ENCODE results near the gene NGDN.

Gene NGDN

DNA sequence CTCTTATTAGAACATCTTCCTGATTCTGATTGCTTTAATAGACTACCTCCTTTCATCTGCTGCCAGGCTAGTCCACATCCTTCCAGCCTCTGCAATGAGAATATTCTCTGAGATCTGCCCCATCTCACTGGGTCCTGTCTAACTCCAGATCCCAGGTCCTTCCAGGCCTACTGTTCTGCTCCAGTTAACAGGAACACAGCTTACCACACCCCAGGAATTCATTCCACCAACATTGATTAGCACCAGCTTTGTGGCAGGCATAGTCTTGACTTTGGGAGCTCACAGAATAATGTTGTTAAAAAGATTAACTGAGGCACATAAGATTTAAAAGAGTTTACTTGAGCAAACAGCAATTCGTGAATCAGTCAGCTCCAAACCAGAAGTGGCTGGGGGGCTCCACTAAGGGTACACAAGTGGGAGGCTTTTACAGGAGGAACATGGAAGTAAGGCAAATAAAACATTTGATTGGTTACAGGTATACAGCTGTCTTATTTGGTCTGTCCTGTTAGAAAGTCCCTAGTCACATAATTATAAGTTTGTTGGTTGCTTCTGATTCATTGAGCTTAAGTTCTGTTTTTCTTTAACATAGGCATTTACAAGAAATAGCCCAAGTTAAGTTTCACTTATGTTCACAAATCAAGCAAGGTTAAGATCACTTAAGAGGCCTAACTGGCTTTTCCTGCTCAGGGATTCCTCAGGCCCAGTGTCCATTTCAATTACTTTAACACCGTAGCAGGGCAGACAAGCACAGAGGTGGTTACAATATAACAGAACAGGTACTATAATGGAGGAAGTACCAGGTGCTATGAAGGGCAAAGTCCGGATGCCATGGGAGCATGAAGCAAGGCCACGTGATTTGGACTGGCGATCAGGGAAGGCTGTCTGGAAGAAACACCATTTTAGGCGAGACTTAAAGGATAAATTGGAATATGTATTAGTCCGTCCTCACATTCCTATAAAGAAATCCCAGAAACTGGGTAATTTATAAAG, 21.8 kb upstream of the NGDN start:
- no peak for DNase-seq (ENCODE audit: extremely low read depth, insufficient read length)
- no peaks in the 10 kb centered on the region for H3K27me3 ChIP-seq (replicated peaks; ENCODE audit: control insufficient read depth, insufficient read depth, low read length)
- no peak for TF ChIP-seq CTCF (IDR thresholded peaks at IDR 0.05; ENCODE audit: insufficient read depth, low read length, poor library complexity, severe bottlenecking)
- H3K36me3 ChIP-seq (ENCODE audit: control insufficient read depth, insufficient read depth, low read length), result no peaks in the 10 kb centered on the region
- no peak overlapping the region for H3K4me3 ChIP-seq (replicated peaks; ENCODE audit: low read depth, low read length)

DNA sequence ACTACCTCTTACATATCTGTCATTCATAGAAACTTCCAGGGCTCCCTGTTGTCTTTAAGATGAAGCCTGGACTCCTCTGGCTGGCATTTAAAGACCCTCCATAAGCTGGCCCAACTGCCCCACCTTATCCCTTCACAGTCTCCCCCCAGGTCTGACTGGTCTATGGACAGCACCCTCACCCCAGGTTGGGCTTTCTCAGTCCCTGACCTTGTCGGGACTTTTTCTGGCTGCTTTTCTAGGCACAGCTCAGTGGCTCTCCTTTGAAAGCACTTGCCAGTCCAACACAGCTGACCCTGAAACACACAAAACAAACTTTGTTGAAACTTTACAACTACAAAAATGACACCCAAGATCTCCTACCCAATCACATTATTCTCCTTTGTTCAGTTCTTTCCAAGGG, 20.2 kb upstream of the NGDN start:
- no peak for TF ChIP-seq CTCF (IDR thresholded peaks at IDR 0.05; ENCODE audit: insufficient read depth, low read length, poor library complexity, severe bottlenecking)
- Histone ChIP-seq H3K36me3 (ENCODE audit: control insufficient read depth, insufficient read depth, low read length) (no peaks in the 10 kb centered on the region), H3K27me3 (replicated peaks; ENCODE audit: control insufficient read depth, insufficient read depth, low read length) (no peaks in the 10 kb centered on the region), H3K4me3 (replicated peaks; ENCODE audit: low read depth, low read length) (no peak overlapping the region)
- DNase-seq (ENCODE audit: extremely low read depth, insufficient read length), result no peak

DNA sequence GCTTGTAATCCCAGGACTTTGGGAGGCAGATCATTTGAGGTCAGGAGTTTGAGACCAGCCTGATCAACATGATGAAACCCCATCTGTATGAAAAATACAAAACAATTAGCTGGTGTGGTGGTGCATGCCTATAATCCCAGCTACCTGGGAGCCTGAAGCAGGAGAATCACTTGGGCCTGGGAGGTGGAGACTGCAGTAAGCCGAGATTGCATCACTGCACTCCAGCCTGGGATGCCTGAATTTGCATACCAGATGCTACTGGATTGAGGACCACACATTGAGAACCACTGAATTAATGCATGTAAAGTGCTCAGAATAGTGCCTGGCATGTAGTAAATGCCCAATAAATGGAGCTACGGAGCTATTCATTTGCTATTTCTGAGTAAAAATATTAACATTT, 19.1 kb upstream of the NGDN start:
- no peak for TF ChIP-seq CTCF (IDR thresholded peaks at IDR 0.05; ENCODE audit: insufficient read depth, low read length, poor library complexity, severe bottlenecking)
- Histone ChIP-seq H3K36me3 (ENCODE audit: control insufficient read depth, insufficient read depth, low read length) (no peaks in the 10 kb centered on the region), H3K4me3 (replicated peaks; ENCODE audit: low read depth, low read length) (no peak overlapping the region), H3K27me3 (replicated peaks; ENCODE audit: control insufficient read depth, insufficient read depth, low read length) (no peaks in the 10 kb centered on the region)
- no peak for DNase-seq (ENCODE audit: extremely low read depth, insufficient read length)

GRCh38 chr14:23452237-23452636, 17.3 kb upstream of the NGDN start:
- Histone ChIP-seq H3K4me3 (replicated peaks; ENCODE audit: low read depth, low read length) (no peak overlapping the region), H3K36me3 (ENCODE audit: control insufficient read depth, insufficient read depth, low read length) (no peaks in the 10 kb centered on the region), H3K27me3 (replicated peaks; ENCODE audit: control insufficient read depth, insufficient read depth, low read length) (no peaks in the 10 kb centered on the region)
- DNase-seq (ENCODE audit: extremely low read depth, insufficient read length), result no peak
- TF ChIP-seq CTCF (IDR thresholded peaks at IDR 0.05; ENCODE audit: insufficient read depth, low read length, poor library complexity, severe bottlenecking), result no peak

GRCh38 chr14:23454445-23454856, 15.1 kb upstream of the NGDN start:
- no peak for DNase-seq (ENCODE audit: extremely low read depth, insufficient read length)
- Histone ChIP-seq H3K27me3 (replicated peaks; ENCODE audit: control insufficient read depth, insufficient read depth, low read length) (no peaks in the 10 kb centered on the region), H3K36me3 (ENCODE audit: control insufficient read depth, insufficient read depth, low read length) (no peaks in the 10 kb centered on the region), H3K4me3 (replicated peaks; ENCODE audit: low read depth, low read length) (no peak overlapping the region)
- no peak for TF ChIP-seq CTCF (IDR thresholded peaks at IDR 0.05; ENCODE audit: insufficient read depth, low read length, poor library complexity, severe bottlenecking)
